SK-N-SH treated with all-trans-retinoic acid at 6 μM for 48 hours (cell line): ENCODE data around the gene NUP88.

Experiments used
- ATAC-seq: fragments of 200-7000 bp; cut with Tn5 transposase; 3 replicates; pipeline ENCODE4 v1.9.1; 2020; ENCODE audit warnings: mild to moderate bottlenecking, moderate library complexity
- ARNTL ChIP-seq: fragments of 450-650 bp; formaldehyde crosslinking; IDR thresholded peaks from 2 replicates; pipeline ENCODE4 v1.5.0; 2020; ENCODE audit warnings: low read depth, mild to moderate bottlenecking, moderate library complexity, borderline replicate concordance
- BACH2 ChIP-seq: fragments of 250-450 bp; sonication (Bioruptor Pico); IDR thresholded peaks from 2 replicates; pipeline ENCODE4 v1.9.0; 2021; ENCODE audit warnings: mild to moderate bottlenecking, borderline replicate concordance
- CREB5 ChIP-seq: fragments of 250-450 bp; sonication (Bioruptor Pico); IDR thresholded peaks from 2 replicates; pipeline ENCODE4 v1.5.1; 2020; ENCODE audit warnings: low read depth, mild to moderate bottlenecking, moderate library complexity
- CSDC2 ChIP-seq: fragments of 250-450 bp; sonication (Bioruptor Pico); IDR thresholded peaks from 2 replicates; pipeline ENCODE4 v1.5.0; 2020; ENCODE audit warnings: mild to moderate bottlenecking, moderate library complexity
- CSRNP3 ChIP-seq: fragments of 250-450 bp; sonication (Bioruptor Pico); IDR thresholded peaks from 2 replicates; pipeline ENCODE4 v1.5.1; 2021; ENCODE audit warnings: mild to moderate bottlenecking, moderate library complexity
- ESRRG ChIP-seq: fragments of 250-450 bp; sonication (Bioruptor Pico); IDR thresholded peaks from 2 replicates; pipeline ENCODE4 v1.6.1; 2021; ENCODE audit warnings: mild to moderate bottlenecking
- OSR1 ChIP-seq: fragments of 250-450 bp; sonication (Bioruptor Pico); IDR thresholded peaks from 2 replicates; pipeline ENCODE4 v1.8.0; 2022; ENCODE audit warnings: moderate library complexity, mild to moderate bottlenecking, inconsistent platforms
- PATZ1 ChIP-seq: fragments of 250-450 bp; sonication (Bioruptor Pico); IDR thresholded peaks from 2 replicates; pipeline ENCODE4 v1.8.0; 2020; ENCODE audit warnings: mild to moderate bottlenecking, moderate library complexity, borderline replicate concordance
- POU6F1 ChIP-seq: fragments of 250-450 bp; sonication (Bioruptor Pico); IDR thresholded peaks from 2 replicates; pipeline ENCODE4 v1.8.0; 2021; ENCODE audit warnings: low read depth, mild to moderate bottlenecking, moderate library complexity, borderline replicate concordance
- SNAI2 ChIP-seq: fragments of 250-450 bp; sonication (Bioruptor Pico); IDR thresholded peaks from 2 replicates; pipeline ENCODE4 v1.5.0; 2020; ENCODE audit warnings: mild to moderate bottlenecking, moderate library complexity
- TCF4 ChIP-seq: fragments of 250-450 bp; sonication (Bioruptor Pico); IDR thresholded peaks from 2 replicates; pipeline ENCODE4 v1.8.0; 2021; ENCODE audit warnings: mild to moderate bottlenecking, moderate library complexity, borderline replicate concordance
- TOX ChIP-seq: fragments of 250-450 bp; sonication (Bioruptor Pico); IDR thresholded peaks from 2 replicates; pipeline ENCODE4 v1.8.0; 2021; ENCODE audit warnings: mild to moderate bottlenecking, moderate library complexity, borderline replicate concordance
- TSHZ2 ChIP-seq: fragments of 250-450 bp; sonication (Bioruptor Pico); IDR thresholded peaks from 2 replicates; pipeline ENCODE4 v1.5.0; 2020; ENCODE audit warnings: mild to moderate bottlenecking, moderate library complexity
- ZC3H10 ChIP-seq: fragments of 250-450 bp; sonication (Bioruptor Pico); IDR thresholded peaks from 2 replicates; pipeline ENCODE4 v1.5.1; 2021; ENCODE audit warnings: mild to moderate bottlenecking, moderate library complexity
- ZFP3 ChIP-seq: fragments of 250-450 bp; sonication (Bioruptor Pico); IDR thresholded peaks from 2 replicates; pipeline ENCODE4 v1.5.0; 2020; ENCODE audit warnings: mild to moderate bottlenecking, moderate library complexity
- ZFP30 ChIP-seq: fragments of 450-650 bp; formaldehyde crosslinking; IDR thresholded peaks from 2 replicates; pipeline ENCODE4 v1.5.0; 2022; ENCODE audit warnings: mild to moderate bottlenecking, moderate library complexity
- ZNF565 ChIP-seq: fragments of 450-650 bp; formaldehyde crosslinking; conservative IDR thresholded peaks from 2 replicates; pipeline ENCODE4 v1.5.0; 2020; ENCODE audit warnings: low read depth, mild to moderate bottlenecking, moderate library complexity
- ZNF70 ChIP-seq: fragments of 450-650 bp; formaldehyde crosslinking; IDR thresholded peaks from 2 replicates; pipeline ENCODE4 v1.5.0; 2020; ENCODE audit warnings: mild to moderate bottlenecking, moderate library complexity
- ZNF8 ChIP-seq: fragments of 450-650 bp; formaldehyde crosslinking; IDR thresholded peaks from 2 replicates; pipeline ENCODE4 v1.5.0; 2020; ENCODE audit warnings: mild to moderate bottlenecking, moderate library complexity

Gene NUP88

GRCh38 chr17:5425826-5426225 lies 6.4 kb upstream of the NUP88 start:
- no peak for ATAC-seq
- TF ChIP-seq PATZ1 (no peak), CREB5 (CRISPR knock-in tag) (no peak), ESRRG (CRISPR knock-in tag) (no peak), OSR1 (CRISPR knock-in tag) (no peak), BACH2 (CRISPR knock-in tag) (no peak), ZNF8 (CRISPR knock-in tag) (no peak), SNAI2 (CRISPR knock-in tag) (no peak), ZC3H10 (CRISPR knock-in tag) (no peak), ZNF70 (no peak)

GRCh38 chr17:5424909-5425308 lies 5.4 kb upstream of the NUP88 start:
- TF ChIP-seq ZNF70: no peak
- no peak for TF ChIP-seq POU6F1
- no peak for TF ChIP-seq CSRNP3 (CRISPR knock-in tag)
- TF ChIP-seq PATZ1: no peak
- no peak for TF ChIP-seq TCF4 (CRISPR knock-in tag)
- TF ChIP-seq ARNTL: no peak
- TF ChIP-seq CSDC2: no peak
- TF ChIP-seq ZC3H10 (CRISPR knock-in tag): no peak
- no peak for TF ChIP-seq ZFP30
- TF ChIP-seq ZNF8 (CRISPR knock-in tag): no peak
- TF ChIP-seq CREB5 (CRISPR knock-in tag): no peak
- no peak for TF ChIP-seq ZFP3 (CRISPR knock-in tag)
- TF ChIP-seq TOX: no peak
- TF ChIP-seq OSR1 (CRISPR knock-in tag): no peak
- TF ChIP-seq ZNF565 (CRISPR knock-in tag): no peak
- TF ChIP-seq TSHZ2 (CRISPR knock-in tag): no peak
- no peak for ATAC-seq
